Bone marrow (tissue), 2 donors: Measurements from ENCODE around the gene PXMP4.

Experiments
- DNase-seq, 2 donors: peaks; one replicate each; lab custom pipeline; 2025; lab: John Stamatoyannopoulos, UW

Gene PXMP4

DNA sequence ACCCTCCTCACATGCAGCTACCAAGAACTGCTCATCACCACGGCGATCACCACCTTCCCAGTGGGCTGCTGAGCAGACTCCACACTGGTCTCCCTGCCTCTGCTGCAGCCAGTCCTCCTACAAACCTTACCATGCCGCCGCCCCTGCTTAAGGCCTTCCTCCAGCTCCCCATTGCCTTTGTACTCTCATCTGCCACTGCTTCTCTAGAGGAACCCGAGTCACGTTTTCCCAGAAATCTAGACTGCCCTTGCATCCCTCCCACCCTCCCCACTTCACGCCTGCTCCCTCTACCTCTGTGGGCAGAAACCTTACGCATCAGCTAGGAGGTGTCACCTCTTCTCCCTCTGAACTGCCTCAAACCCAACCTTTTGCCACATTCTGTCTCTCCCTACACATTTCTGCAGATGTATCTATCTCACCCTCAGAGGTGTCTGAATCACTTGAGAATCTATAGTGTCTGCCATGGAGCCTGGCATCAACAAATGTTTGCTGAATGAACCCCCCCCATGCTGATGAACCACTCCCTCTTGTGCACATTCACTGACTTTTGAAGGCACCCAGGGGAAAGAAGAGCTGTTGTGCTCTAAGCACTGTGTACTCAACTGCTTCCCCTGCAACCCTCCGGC, 38.3 kb downstream of the PXMP4 start:
- no peak for DNase-seq

DNA sequence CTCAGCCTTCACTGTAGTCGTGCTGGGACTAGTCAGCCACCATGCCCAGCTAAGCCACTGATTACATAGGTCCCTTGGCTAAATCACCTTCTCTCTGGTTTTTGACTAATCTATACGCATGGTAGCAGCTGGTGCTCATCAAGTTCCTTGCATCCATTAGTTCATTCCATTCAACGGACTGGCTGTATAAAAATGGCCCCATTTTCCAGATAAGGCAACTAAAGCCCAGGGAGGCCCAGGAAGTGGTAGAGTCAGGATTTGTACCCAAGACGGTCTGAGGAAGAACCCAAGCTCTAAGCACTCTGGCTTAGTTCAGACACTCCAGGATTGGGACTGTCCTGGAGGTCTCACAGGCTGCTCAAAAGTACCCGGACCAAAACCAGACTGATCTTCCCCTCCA, 38.8 kb downstream of the PXMP4 start:
- DNase-seq, result no peak

DNA sequence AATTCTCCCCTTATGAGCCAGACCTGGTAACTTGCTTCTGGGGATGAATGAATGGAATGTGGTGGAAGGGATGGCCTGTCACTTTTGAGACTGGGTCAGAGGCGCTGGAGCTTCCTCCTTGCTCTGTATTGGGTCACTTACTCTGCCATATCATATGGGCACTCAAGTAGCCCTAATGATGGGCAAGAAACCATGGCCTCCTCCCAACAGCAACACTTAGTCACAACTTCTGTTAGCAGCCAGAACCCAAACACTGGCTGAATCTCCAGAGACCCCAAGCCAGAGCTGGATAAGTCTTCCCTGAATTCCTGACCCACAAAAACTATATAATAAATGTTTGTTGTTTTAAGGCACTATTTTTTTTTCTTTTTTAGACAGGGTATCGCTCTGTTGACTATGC, 39.4 kb downstream of the PXMP4 start:
- DNase-seq, result no peak

DNA sequence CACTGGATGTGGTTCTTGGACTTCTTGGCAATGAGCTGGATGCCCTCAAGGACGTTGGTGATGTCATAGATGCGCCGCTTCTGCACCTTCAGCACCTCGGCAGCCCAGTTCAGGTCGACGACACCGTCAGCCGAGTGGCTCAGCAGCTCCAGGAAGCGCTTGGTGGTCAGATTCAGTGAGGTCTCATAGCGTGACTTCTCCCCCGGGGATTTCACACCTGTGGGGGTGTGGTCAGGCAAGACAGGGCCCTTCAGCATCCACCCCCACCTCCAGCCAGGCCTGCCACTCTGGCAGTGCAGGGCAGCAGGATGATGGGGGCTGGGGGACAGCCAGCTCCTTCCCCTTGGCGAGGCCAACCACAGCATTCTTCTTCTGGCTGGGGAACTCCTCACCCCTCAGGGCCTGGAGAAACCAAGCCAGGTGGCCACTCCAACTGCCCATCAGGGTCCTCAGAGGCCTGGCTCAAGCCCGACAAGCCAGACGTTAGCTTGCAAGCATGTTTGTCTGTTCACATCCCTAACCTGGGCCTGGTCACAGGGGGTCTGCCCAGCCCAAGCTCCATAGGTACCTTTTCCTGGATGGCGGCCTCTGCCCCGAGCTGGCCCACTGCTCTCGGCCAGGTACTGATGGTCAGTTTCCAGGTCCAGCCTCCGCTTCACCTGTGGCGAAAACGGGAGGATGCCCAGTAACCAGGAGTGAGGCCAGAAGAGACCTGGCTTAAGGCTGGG, 40.2 kb downstream of the PXMP4 start:
- DNase-seq, result no peak

DNA sequence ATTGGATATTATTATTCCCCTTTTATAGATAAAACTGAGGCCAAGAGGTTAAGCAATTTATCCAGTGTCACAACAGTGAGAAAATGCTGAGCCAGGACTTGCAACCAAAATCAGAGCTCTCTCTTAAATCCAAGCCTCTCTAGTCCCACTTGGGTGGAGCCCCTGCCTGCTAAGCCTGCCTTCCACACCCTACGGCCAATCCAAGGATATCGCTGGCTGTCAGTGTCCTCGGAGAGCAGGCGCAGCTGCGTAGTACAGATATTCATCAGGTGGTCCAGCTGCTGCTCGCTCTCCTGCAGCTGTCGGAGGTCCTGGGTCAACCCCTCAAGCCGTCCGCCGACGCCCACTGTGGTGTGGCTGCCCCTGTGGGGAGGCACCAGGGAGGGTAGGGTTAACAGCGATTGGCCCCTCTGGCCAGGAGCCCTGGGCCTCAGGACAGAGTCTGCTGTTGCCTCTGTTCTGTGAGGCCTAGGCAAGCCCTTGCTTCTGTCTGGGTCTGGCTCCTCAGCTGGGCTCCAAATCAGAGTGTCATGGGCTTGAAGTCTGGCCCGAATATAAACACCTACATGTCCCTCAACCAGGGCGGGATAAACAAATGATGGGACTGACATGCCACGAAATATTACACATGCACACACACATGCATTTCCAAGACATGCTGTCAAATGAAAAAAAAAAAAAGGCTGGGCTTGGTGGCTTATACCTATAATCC, 42.0 kb downstream of the PXMP4 start:
- no peak for DNase-seq

DNA sequence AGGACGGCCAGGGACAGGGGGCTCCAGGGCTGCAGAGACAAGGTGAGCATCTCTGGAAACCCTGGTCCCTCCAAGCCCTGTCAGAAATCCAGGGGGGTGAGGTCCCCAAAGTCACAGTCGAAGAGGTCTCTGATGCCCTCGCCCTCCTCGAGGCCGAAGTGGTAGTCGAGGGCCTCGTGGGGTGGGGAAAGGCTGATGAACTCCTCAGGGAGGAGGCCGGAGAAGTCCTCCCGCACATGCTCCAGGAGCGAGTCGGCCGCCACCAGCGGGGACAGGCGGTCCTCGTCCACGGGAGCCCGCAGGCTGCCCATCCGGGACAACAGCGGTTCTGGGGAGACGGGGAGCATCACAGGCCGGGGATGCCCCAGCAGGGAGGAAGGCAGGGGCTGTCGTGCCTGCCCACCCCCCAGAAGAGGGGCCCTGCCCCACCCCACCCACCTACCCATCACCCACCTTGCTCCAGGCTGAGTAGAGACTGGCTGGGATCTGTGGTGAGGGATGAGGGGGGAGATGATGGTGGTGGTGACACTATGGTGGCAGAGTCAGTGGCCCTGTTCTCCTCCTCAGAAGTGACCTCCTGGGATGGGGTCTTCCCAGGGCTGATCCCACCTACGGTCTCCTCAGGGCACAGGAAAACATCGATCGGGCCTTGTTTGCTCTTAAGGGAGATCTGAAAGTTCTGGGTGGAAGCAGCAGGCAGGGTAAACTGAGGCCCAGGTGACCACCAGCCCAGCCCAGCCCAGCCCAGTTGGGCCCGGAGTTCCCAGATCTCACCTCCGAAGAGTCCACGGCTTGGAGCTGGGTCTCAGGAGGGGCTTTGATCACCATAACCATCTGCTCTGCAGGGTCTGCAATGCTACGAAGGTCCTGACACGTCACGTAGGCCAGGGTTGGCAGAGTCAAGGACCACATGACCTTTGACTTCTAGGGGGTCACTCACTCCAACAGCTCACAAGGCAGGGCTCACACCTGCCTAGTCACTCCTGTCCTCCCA, 43.2 kb downstream of the PXMP4 start:
- no peak for DNase-seq

DNA sequence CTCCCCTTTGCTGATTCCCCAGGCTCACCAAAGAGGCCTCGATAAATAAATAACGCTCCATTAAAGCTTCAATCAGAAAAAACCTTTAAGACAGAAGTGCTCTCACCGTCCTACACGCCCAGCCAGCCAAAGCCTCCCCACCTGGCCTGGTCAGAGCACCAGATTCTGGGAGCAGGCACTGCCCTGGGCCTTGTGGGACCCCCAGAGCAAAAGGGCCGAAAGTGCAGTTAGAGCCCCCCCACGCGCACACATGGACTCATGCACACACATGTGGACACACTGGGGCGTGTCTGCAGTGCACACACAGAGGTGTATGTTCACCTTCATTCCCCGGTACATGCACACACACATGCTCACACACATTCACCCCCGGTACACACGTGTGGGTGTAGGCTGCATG, 44.0 kb downstream of the PXMP4 start:
- DNase-seq, result no peak

DNA sequence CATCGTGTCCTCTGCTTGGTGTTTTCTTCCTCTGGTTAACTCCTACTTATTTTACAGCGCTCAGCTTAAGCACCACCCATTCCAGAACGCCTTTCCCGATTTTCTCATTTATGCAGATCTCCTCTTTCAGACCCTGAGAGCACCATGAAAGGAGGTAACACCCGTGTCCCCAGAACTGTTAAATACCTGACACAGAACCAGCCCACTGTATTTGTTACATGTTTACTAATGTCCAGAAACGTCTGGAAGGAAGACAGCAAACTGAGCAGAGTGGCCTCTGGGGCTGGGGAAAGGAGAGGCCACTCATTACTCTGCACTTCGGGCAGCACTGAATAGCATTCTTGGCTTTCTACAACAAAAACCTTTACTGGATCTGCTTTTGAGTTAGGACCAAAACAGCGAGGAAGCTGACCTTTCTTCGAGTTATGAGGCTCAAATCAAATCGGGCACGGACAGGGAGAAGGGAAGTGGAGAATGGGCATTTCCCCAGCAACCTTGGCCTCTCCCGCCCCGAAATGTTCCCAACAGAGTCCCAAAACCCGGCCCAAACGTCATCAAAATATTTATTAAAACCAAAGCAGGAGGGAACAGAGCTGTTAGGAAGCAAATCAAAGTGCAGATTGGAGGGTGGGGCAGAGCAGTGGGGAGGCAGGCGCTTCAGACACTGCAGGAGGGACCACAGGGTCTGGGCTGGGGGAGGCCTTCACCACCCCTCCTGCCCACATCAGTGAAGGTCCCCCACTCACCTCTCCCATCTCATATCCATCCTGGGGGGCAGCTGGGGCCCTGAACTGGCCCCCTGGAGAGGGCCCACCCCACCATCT, 44.8 kb downstream of the PXMP4 start:
- no peak for DNase-seq

DNA sequence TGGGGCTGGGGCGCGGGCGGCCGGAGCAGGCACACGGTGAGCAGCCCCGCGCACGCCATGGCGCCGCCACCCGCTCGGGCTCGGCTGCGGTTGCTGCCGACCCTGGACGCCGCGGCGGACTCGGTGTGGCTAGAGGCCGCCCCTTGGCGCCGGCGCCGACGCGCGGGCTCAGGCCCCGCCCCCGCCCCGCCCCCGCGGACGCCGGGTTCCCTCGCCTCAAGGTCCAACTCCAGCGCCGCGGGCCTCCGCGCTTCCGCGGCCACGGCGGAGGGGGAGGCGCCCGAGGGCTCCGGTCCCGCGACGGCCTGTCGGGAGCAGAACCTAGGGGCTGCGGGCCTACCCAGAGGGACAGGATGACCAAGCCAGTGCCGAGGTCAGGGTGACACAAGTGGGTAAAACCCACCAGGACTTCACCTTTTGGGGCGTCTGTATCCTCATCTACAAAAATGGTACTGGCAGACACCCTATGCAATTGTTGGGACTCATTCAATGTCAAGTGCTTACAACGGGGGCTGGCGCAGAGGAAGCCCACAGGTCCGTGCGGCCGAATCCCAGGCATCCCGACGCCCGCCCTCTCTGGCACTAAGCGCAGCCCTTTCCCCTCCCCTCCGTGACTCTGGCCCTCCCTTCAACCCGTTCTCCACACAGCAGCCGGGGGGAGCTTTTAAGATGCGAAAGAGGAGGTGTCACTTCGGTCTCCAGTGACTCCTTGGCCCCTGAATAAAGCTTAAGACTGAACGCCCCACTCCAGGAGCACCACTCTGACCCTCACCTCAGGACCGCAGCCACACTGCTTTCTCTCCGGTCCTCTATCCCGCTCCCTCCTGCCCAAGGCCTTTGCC, 45.6 kb downstream of the PXMP4 start, which contains the start of gene NECAB3:
Gene NECAB3 (minus strand): TSS at position 135 of the 842 bp plus-strand sequence. CDS start 76 bp downstream, at position 59.
- DNase-seq, result peak in 1 of 2 donors; percentile 52

DNA sequence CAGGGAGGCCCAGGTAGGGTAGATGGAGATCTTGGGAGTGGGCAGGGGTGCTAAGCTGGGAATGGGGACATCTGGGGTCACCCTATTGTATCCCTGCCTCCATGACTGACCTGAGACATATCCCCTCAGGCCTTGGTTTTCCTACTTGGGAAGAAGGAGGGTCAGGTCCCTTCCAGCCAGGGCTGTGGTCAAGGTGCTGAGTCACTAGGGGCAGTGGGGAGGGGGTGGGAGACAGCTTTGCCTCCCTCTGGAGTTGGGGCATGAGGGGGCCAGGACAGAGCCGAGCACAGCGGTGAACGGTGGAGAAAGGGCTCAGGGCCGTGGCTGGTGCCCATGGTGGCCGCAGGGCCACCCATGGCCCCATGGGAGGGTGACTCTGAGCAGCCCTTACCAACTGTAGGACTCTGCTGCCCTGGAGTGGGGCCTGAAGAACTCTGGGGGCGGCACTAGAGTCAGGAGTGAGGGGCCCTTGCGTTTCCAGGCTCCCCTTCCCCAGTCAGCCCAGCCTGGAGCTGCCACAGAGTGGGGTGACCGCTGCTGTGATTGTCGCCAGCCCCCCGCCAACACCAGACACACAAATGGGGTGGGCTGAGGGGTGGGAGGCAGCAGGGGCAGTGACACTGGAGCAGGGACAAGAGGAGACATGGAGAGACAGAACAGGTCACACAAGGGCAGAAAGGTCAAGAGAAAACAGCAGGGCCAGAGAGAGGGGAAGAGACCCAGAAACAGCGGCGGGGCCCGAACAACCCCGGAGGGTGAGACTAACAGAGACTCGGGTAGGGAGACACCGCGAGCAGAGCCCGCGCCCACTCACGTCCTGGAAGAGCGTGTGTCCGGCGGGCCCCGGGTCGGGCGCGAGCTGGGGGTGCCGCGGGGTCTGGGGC, 46.5 kb downstream of the PXMP4 start:
- no peak for DNase-seq

DNA sequence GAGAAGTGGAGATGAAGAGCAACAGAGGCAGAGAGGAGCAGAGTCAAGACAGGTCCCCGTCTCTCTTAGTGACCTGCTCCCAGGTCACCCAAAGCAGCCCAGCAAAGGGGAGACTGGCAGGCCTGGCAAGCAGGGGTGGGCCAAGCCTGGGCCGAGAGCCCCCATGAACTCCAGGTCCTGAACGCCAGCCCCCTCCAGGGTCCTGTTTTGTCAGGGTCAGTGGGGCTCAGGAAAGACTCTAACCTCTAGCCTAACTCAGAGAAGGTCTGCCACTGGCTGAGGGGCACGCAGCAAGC, 47.0 kb downstream of the PXMP4 start:
- no peak for DNase-seq

DNA sequence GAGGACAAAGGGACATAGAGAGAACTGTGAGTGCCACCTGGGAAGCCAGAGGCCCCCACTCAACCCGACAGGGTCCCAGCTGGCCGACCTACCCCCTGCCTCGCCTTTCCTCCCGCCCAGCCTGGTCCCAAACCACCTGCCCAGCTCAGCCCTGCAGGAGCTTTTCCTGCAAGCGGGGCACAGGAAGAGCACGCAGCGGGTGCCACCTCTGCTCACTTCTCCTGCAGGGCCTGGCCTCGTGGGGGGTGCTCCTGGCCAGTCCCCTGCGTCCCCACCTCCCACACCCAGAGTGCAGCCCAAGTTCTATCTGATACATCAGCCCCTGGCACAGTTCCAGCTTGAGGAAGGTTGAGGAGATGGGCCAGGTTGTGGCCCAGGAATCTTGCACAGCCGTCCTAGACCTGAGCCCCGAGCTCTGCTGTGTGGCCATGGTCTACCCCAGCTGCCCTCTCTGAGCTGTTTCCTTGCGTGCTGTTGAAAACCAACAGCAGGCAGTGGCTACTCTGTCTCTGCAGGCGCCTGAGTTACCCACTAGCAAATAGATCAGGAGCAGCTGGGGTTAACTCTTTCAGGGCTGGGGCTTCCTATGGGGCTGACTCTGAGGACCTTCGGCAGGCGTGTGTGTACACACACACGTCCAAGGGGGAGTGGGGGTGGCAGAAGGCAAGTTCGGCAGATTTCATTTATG, 47.5 kb downstream of the PXMP4 start:
- no peak for DNase-seq

DNA sequence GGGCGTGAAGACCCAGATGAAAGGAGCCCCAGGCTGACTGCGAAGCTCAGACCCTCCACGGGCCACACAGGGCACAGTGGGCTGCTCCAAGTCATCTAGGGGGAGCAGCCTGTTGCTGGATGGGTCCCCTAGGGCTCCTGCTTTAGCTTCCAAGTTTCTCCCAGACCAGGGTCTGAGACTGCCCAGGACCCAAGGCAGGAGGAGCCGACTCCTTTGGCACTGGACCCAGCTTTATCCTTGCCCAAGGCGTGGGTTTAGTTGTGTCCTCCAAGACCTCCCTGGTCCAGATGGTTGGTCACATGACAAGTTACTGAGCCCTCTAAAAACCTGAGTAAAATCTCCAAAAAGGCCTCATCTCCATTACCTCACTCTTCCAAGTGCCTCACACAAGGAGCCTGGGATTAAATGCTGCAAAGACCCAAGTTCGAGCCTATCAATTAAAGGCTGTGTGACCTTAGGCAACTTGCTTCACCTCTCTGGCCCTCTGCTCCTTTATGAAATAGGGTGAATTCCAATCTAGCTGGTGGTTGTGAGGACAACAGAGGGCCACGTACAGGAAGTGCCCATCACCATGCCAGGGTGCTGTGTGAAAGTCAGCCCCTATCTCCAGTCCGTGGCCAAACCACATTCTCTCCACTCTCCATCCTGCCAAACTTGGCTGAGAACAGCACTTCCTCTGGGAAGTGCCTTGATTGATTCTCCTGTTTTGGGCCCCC, 48.4 kb downstream of the PXMP4 start:
- DNase-seq, result no peak

DNA sequence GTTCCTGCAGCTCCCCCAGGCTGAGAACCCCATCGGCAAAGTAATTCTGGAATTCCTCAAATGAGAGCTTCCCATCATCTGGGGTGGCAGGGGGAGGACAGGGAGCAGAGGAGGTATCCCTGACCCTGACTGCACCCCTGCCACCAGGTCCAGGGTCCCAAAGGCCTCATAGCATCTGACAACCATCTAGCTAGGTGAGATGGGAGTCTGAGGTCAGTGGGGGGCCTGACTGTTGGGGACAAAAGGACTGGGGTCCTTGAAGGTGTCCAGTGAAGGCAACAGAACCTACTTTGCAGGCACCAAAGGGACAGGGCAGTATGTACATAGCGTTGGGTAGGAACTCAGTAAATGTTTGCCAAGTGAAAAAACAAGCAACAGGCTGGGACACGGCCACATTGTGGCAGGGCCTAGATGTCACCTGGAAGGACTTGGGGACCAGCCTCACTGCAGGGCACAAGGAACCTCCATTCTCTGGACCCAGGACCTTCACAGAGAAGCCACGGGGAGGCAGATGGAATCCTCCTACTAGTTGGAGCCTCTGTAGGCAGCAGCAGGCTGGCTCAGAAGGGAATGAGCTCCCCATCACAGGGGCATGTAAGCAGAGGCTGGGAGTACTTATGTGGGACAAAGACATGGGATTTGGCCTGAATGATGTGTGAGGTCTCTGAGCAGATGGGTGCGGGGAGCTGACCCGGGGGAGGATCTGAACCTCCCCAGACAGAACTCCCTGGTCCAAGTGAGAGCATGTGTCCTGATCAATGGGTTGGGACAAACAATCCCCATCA, 49.2 kb downstream of the PXMP4 start:
- DNase-seq, result no peak

DNA sequence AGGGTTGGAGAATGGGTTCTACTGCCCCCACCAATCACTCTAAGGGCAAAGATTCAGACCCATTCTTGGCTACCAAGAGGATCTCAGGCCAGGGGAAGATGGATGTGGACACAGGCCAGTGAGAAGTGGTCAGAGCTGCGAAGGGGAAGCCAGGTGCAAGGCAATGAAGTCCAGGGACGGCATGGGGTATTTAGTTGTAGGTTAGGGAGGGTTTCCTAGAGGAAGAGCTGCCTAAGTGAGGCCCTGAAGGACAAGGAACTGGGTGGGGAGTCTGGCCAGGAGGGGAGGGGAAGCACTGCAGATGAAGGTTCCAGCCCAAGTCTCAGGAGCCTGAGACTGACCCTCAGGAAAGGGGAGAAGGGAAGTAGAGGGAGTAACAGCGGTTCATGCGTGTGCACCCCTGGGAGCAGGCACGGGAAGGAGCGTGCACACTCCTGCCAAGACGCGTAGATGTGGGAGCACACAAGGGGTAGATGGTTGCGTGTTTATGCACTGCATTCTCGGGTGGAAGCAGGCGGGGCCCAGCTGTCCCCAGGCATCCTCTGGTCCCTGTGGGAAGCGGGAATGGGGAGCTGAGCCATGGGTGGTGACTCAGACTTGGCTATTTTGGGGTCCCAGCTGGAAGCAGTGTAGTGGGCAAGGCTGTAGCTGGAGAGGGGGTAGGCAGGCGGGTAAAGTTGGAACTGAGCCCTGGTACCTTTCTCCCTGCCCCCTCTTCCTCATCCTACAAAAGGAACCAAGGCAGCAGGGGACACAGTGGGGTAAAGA, 50.1 kb downstream of the PXMP4 start:
- DNase-seq, result no peak

DNA sequence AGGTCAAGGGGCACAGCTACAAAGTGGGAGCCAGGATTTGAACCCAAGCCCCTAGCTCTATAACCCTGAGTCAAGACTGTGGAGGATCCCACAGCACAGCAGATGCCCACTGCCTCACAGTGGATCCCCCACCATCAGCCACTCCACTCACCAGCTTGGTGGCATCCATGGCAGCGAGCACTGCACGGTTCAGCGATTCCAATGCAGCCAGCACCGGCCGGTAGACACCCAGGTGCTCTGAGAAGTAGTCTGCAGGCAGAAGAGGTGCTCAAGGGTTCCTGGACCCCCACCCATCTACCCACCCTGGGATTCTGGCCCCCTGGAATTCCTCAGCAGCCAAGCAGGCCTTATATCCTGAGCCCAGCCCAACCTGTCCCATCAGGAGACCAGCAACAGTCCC, 50.9 kb downstream of the PXMP4 start:
- no peak for DNase-seq
